ENCODE data around the gene NABP1.

GRCh38 chr2:191680639-191681038, 2.7 kb downstream of the NABP1 start:
- TF ChIP-seq MXI1 (IDR thresholded peaks at IDR 0.05; ENCODE audit: low read depth, low read length): no peak
- no peak for TF ChIP-seq POLR2AphosphoS5 (IDR thresholded peaks at IDR 0.05; ENCODE audit: low read length)
- TF ChIP-seq KLF5 (IDR thresholded peaks at IDR 0.05; ENCODE audit: partially characterized antibody): no peak
- no peak for TF ChIP-seq CUX1 (IDR thresholded peaks at IDR 0.05; ENCODE audit: insufficient replicate concordance, low read depth, low read length)
- TF ChIP-seq, protein P1, sequence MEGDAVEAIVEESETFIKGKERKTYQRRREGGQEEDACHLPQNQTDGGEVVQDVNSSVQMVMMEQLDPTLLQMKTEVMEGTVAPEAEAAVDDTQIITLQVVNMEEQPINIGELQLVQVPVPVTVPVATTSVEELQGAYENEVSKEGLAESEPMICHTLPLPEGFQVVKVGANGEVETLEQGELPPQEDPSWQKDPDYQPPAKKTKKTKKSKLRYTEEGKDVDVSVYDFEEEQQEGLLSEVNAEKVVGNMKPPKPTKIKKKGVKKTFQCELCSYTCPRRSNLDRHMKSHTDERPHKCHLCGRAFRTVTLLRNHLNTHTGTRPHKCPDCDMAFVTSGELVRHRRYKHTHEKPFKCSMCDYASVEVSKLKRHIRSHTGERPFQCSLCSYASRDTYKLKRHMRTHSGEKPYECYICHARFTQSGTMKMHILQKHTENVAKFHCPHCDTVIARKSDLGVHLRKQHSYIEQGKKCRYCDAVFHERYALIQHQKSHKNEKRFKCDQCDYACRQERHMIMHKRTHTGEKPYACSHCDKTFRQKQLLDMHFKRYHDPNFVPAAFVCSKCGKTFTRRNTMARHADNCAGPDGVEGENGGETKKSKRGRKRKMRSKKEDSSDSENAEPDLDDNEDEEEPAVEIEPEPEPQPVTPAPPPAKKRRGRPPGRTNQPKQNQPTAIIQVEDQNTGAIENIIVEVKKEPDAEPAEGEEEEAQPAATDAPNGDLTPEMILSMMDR (IDR thresholded peaks at IDR 0.05 in 2 of 3, conservative IDR thresholded peaks at IDR 0.05 in 1 of 3; ENCODE audit: control insufficient read depth in 2 of 3, extremely low read depth in 1 of 3, insufficient read depth in 1 of 3, low read depth in 3 of 3, low read length in 3 of 3): no peak
- TF ChIP-seq, protein P2, sequence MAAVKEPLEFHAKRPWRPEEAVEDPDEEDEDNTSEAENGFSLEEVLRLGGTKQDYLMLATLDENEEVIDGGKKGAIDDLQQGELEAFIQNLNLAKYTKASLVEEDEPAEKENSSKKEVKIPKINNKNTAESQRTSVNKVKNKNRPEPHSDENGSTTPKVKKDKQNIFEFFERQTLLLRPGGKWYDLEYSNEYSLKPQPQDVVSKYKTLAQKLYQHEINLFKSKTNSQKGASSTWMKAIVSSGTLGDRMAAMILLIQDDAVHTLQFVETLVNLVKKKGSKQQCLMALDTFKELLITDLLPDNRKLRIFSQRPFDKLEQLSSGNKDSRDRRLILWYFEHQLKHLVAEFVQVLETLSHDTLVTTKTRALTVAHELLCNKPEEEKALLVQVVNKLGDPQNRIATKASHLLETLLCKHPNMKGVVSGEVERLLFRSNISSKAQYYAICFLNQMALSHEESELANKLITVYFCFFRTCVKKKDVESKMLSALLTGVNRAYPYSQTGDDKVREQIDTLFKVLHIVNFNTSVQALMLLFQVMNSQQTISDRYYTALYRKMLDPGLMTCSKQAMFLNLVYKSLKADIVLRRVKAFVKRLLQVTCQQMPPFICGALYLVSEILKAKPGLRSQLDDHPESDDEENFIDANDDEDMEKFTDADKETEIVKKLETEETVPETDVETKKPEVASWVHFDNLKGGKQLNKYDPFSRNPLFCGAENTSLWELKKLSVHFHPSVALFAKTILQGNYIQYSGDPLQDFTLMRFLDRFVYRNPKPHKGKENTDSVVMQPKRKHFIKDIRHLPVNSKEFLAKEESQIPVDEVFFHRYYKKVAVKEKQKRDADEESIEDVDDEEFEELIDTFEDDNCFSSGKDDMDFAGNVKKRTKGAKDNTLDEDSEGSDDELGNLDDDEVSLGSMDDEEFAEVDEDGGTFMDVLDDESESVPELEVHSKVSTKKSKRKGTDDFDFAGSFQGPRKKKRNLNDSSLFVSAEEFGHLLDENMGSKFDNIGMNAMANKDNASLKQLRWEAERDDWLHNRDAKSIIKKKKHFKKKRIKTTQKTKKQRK (IDR thresholded peaks at IDR 0.05; ENCODE audit: low read depth, low read length): no peak
- TF ChIP-seq SIN3A (IDR thresholded peaks at IDR 0.05; ENCODE audit: low read depth, low read length): no peak
- TF ChIP-seq GABPA (IDR thresholded peaks at IDR 0.05; ENCODE audit: low read depth): no peak
- TF ChIP-seq SRF (IDR thresholded peaks at IDR 0.05; ENCODE audit: low read depth in 2 of 2, low read length in 2 of 2): no peak
